Smooth muscle cell (in vitro differentiated cells): ENCODE results near the gene CC2D1B. TPM values are rescaled to one million over a fixed set of nuclear protein-coding genes. Genes with fewer than 3 reads are reported as not detected.
A peak's percentile ranks its signal among the peaks of the same experiment; 100 is the strongest.

Source experiments
- DNase-seq: peaks from one replicate; lab custom pipeline; 2025; ENCODE audit not compliant: unreplicated experiment; lab: John Stamatoyannopoulos, UW
- H2AFZ ChIP-seq: fragments of 200-600 bp; sonication (generic); 2 replicates; pipeline ENCODE4 v1.6.0; 2016; ENCODE audit warnings: antibody characterized with exemption, low read depth, mild to moderate bottlenecking
- H3F3A ChIP-seq: fragments of 200-600 bp; sonication (generic); 2 replicates; pipeline ENCODE4 v1.6.0; 2017; ENCODE audit warnings: antibody characterized with exemption, low read depth
- H3K27ac ChIP-seq: fragments of 200-600 bp; sonication (generic); 2 replicates; pipeline ENCODE4 v1.5.1; 2016; ENCODE audit warnings: low read depth, mild to moderate bottlenecking
- H3K27me3 ChIP-seq: fragments of 200-600 bp; sonication (generic); 2 replicates; pipeline ENCODE4 v1.6.1; 2016; ENCODE audit warnings: low read depth, mild to moderate bottlenecking
- H3K36me3 ChIP-seq: fragments of 200-600 bp; sonication (generic); 2 replicates; pipeline ENCODE4 v1.5.1; 2016; ENCODE audit warnings: low read depth
- H3K4me1 ChIP-seq: fragments of 200-600 bp; sonication (generic); 2 replicates; pipeline ENCODE4 v1.5.1; 2016; ENCODE audit warnings: low read depth
- H3K4me2 ChIP-seq: fragments of 200-600 bp; sonication (generic); 2 replicates; pipeline ENCODE4 v1.6.0; 2016; ENCODE audit warnings: mild to moderate bottlenecking
- H3K4me3 ChIP-seq: fragments of 200-600 bp; sonication (generic); 2 replicates; pipeline ENCODE4 v1.5.1; 2016; ENCODE audit warnings: mild to moderate bottlenecking
- H3K79me2 ChIP-seq: fragments of 200-600 bp; sonication (generic); 2 replicates; pipeline ENCODE4 v1.6.0; 2016; ENCODE audit warnings: low read depth, mild to moderate bottlenecking
- H3K9ac ChIP-seq: fragments of 200-600 bp; sonication (generic); 2 replicates; pipeline ENCODE4 v1.6.0; 2016; ENCODE audit warnings: low read depth
- H3K9me3 ChIP-seq: fragments of 200-600 bp; sonication (generic); replicated peaks from 2 replicates; pipeline ENCODE4 v1.5.1; 2016; ENCODE audit warnings: low read depth
- H4K20me1 ChIP-seq: fragments of 200-600 bp; sonication (generic); 2 replicates; pipeline ENCODE4 v1.6.0; 2016; ENCODE audit warnings: low read depth
- WGBS: methylation state at CpG from one replicate; pipeline ENCODE4 v1.1.7; 2016; ENCODE audit warnings: low lambda C conversion rate; 5-methylcytosine and 5-hydroxymethylcytosine counted together
- polyA plus RNA-seq: library from polyadenylated mRNA; unstranded; fragments of >200 nt; fragmentation: Nextera tagmentation; extraction: Ambion mirVana; gene quantifications from 2 replicates; pipeline ENCODE4 v1.2.1, GENCODE V29; 2016
- total RNA-seq: library from RNA; depleted of rRNA; stranded (reverse); fragments of >200 nt; gene quantifications from 2 replicates; pipeline ENCODE4 v1.2.3, GENCODE V29; 2014
- TF ChIP-seq, protein P1 (sequence below): fragments of 200-600 bp; sonication (generic); IDR thresholded peaks from 2 replicates; pipeline ENCODE4 v1.5.1; 2017; ENCODE audit warnings: borderline replicate concordance, mild to moderate bottlenecking, antibody characterized with exemption; ENCODE audit not compliant: insufficient read depth, poor library complexity, severe bottlenecking

The CC2D1B gene, protein sequence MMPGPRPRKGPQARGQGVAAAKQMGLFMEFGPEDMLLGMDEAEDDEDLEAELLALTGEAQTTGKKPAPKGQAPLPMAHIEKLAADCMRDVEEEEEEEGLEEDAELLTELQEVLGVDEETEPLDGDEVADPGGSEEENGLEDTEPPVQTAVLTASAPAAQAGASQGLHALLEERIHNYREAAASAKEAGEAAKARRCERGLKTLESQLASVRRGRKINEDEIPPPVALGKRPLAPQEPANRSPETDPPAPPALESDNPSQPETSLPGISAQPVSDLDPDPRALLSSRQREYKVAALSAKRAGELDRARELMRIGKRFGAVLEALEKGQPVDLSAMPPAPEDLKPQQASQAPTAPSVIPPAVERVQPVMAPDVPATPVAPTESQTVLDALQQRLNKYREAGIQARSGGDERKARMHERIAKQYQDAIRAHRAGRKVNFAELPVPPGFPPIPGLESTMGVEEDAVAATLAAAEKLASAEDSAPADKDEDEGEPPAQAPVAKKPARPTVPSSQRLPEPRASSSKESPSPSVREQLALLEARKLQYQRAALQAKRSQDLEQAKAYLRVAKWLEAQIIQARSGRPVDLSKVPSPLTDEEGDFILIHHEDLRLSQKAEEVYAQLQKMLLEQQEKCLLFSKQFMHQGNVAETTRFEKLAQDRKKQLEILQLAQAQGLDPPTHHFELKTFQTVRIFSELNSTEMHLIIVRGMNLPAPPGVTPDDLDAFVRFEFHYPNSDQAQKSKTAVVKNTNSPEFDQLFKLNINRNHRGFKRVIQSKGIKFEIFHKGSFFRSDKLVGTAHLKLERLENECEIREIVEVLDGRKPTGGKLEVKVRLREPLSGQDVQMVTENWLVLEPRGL
- 9.7 and 12.5 TPM in 2 replicates for total RNA-seq
- polyA plus RNA-seq = 7.9 and 9.1 TPM in 2 replicates

DNA sequence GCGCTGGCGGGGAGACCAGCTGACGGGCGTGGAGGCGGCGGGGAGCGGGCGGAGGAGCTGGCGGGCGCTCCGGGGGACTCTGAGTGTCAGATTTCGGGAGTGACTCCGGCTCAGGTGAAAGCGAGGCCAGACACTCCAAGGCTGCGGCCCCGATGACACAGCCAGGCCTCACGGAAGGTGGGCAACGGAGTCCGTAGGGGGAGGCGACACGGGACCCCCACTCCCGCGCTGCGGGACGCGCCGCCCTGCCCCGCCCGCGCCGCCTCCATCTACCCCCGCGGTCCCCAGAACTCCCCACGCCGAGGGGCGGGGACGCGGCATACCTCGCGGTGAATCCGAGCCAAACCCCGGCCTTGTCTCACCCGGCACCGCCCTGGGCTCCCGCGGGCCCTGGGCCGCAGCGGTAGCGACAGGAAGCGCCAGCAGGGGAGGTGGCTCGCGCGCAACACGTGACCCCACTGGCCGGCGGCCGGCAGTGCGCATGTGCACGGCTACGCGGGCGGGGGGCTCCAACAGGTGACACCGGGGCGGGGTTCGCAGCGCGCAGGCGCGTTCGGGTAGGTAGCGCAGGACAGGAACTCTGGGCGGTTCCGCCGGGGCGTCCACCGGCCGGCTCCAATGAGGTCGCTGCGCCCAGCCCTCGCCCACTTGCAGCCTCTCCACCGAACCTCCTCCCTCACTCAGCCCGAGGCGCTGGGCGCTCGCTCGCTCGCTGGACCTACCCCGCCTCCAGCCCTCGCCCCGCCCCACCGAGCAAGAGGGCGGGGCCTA is at the start of gene CC2D1B:
CC2D1B (minus strand) TSS at position 460 of the 771 bp plus-strand sequence. CDS start 1,585 bp downstream, outside the sequence.
- Histone ChIP-seq H3K79me2 (peaks cover 12% of the 10 kb centered on the region), H3K9me3 (no peaks in the 10 kb centered on the region), H3K4me2 (peak within 1 kb of the TSS; percentile 94), H2AFZ (peak within 1 kb of the TSS; percentile 84), H4K20me1 (peaks cover 11% of the 10 kb centered on the region), H3K4me3 (peak within 1 kb of the TSS; percentile 83), H3F3A (peaks cover 5% of the 10 kb centered on the region), H3K4me1 (peaks cover 9% of the 10 kb centered on the region), H3K36me3 (no peaks in the 10 kb centered on the region), H3K9ac (peak within 1 kb of the TSS; percentile 94), H3K27ac (peak within 1 kb of the TSS; percentile 92), H3K27me3 (no peaks in the 10 kb centered on the region)
- TF ChIP-seq, protein P1, sequence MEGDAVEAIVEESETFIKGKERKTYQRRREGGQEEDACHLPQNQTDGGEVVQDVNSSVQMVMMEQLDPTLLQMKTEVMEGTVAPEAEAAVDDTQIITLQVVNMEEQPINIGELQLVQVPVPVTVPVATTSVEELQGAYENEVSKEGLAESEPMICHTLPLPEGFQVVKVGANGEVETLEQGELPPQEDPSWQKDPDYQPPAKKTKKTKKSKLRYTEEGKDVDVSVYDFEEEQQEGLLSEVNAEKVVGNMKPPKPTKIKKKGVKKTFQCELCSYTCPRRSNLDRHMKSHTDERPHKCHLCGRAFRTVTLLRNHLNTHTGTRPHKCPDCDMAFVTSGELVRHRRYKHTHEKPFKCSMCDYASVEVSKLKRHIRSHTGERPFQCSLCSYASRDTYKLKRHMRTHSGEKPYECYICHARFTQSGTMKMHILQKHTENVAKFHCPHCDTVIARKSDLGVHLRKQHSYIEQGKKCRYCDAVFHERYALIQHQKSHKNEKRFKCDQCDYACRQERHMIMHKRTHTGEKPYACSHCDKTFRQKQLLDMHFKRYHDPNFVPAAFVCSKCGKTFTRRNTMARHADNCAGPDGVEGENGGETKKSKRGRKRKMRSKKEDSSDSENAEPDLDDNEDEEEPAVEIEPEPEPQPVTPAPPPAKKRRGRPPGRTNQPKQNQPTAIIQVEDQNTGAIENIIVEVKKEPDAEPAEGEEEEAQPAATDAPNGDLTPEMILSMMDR = no peak
- WGBS = under 1% methylated on average over 68 of the region's 92 CpGs
- peak; percentile 93 for DNase-seq

DNA sequence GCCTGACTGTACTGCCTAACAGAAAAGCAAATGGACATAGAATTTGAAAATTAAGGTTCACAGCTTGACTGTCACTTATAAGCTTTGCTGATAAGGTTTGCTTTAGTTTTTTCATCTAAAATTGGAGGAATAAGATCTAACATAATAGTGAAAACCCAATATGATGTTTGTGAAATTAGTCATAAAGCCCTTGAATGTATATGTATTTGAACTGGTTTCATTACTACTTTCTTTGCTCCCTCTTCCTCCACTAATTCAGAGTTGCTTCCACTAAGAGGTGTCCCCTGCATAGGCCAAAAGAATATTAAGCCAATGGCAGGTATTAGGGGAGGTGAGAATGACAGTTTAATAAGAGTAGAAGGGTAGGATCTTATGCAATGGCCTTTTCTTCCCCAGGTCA is 48.9 kb upstream of the CC2D1B start:
- TF ChIP-seq, protein P1 = no peak
- no peak for DNase-seq
- Histone ChIP-seq H3K4me2 (no peak overlapping the region), H3F3A (no peaks in the 10 kb centered on the region), H2AFZ (no peak overlapping the region), H4K20me1 (no peaks in the 10 kb centered on the region), H3K4me3 (no peak overlapping the region), H3K4me1 (no peaks in the 10 kb centered on the region), H3K79me2 (no peaks in the 10 kb centered on the region), H3K9ac (no peak overlapping the region), H3K27me3 (no peaks in the 10 kb centered on the region), H3K36me3 (peaks cover 48% of the 10 kb centered on the region), H3K9me3 (no peaks in the 10 kb centered on the region), H3K27ac (no peak overlapping the region)

DNA sequence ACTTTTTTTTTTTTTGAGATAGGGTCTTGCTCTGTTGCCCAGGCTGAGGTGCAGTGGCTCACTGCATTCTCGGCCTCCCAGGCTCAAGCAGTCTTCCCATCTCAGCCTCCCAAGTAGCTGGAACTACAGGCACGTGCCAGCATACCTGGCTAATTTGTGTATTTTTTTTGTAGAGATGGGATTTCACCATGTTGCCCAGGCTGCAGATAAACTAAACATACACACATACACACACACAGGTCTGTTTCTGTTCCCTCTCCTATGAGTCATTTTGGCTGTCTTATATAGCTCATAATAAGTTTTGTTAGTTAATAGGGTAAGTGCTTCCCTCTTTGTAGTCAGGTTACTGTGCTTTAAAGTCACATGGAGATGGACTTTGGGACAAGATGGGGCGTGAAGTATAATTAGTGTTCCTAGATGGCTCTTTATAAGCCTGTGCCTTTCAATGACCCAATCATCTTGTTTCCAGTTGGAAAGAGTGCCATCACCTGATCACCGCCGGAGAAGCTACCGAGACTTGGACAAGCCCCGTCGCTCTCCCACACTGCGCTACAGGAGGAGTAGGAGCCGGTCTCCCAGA is 47.5 kb upstream of the CC2D1B start:
- no peak for DNase-seq
- Histone ChIP-seq H3K79me2 (peaks cover 6% of the 10 kb centered on the region), H3K4me1 (no peaks in the 10 kb centered on the region), H3K27ac (peak overlapping the region; percentile 11), H3K4me3 (no peak overlapping the region), H4K20me1 (no peaks in the 10 kb centered on the region), H3F3A (no peaks in the 10 kb centered on the region), H3K27me3 (no peaks in the 10 kb centered on the region), H2AFZ (no peak overlapping the region), H3K4me2 (no peak overlapping the region), H3K9ac (no peak overlapping the region), H3K9me3 (no peaks in the 10 kb centered on the region), H3K36me3 (peaks cover 52% of the 10 kb centered on the region)
- TF ChIP-seq, protein P1 = no peak
- WGBS = 96% methylated on average over 10 of the region's 10 CpGs
